Osteoblast (primary cell): ENCODE results near the gene MTR. TPM values are rescaled to one million over a fixed set of nuclear protein-coding genes. Genes with fewer than 3 reads are reported as not detected.
"Not testable (repeated sequence)": the region's sequence is repeated elsewhere in the genome, so short reads cannot be mapped to it uniquely, and the experiment has no call there.

Source experiments
- DNase-seq: peaks from one replicate; pipeline ENCODE4 v3.0.0; 2011; ENCODE audit warnings: low spot score, mixed read lengths; ENCODE audit not compliant: insufficient read length; ENCODE audit errors: missing footprints
- H2AFZ ChIP-seq: 2 replicates; pipeline ENCODE4 v1.6.0; 2011; ENCODE audit warnings: mild to moderate bottlenecking, low read length
- H3K27ac ChIP-seq: 2 replicates; pipeline ENCODE4 v1.5.1; 2011; ENCODE audit warnings: mild to moderate bottlenecking, low read depth, low read length, moderate library complexity
- H3K27me3 ChIP-seq: 2 replicates; pipeline ENCODE4 v1.6.0; 2012; ENCODE audit warnings: mild to moderate bottlenecking, control low read depth, inconsistent platforms, low read length, moderate library complexity; ENCODE audit not compliant: insufficient read depth
- H3K36me3 ChIP-seq: 2 replicates; pipeline ENCODE4 v1.5.1; 2011; ENCODE audit warnings: mild to moderate bottlenecking, low read length, control low read depth, moderate library complexity; ENCODE audit not compliant: insufficient read depth
- H3K4me1 ChIP-seq: 2 replicates; pipeline ENCODE4 v1.5.1; 2011; ENCODE audit warnings: mild to moderate bottlenecking, low read length, control low read depth, moderate library complexity; ENCODE audit not compliant: insufficient read depth
- H3K4me2 ChIP-seq: 2 replicates; pipeline ENCODE4 v1.6.0; 2011; ENCODE audit warnings: mild to moderate bottlenecking, low read length; ENCODE audit not compliant: insufficient read depth
- H3K4me3 ChIP-seq: fragments of 200-600 bp; sonication (generic); 3 replicates; pipeline ENCODE4 v1.5.1; 2012; ENCODE audit warnings: mild to moderate bottlenecking, low read length, inconsistent platforms; ENCODE audit not compliant: insufficient read depth
- H3K79me2 ChIP-seq: 2 replicates; pipeline ENCODE4 v1.6.0; 2012; ENCODE audit warnings: mild to moderate bottlenecking, low read length, control low read depth, inconsistent platforms; ENCODE audit not compliant: insufficient read depth
- H3K9me3 ChIP-seq: 2 replicates; pipeline ENCODE4 v1.5.1; 2011; ENCODE audit warnings: low read depth, low read length, control low read depth
- H4K20me1 ChIP-seq: 2 replicates; pipeline ENCODE4 v1.6.0; 2012; ENCODE audit warnings: mild to moderate bottlenecking, low read length, control low read depth; ENCODE audit not compliant: insufficient read depth
- CTCF ChIP-seq: IDR thresholded peaks from 2 replicates; pipeline ENCODE4 v1.5.1; 2011; ENCODE audit warnings: mild to moderate bottlenecking, low read depth, low read length, moderate library complexity; ENCODE audit errors: extremely low read depth
- total RNA-seq: library from RNA; depleted of rRNA; stranded (reverse); fragments of >200 nt; gene quantifications from 2 replicates; pipeline ENCODE4 v1.2.3, GENCODE V29; 2012

MTR gene
- total RNA-seq, 1 donor, result 30.0 TPM

GRCh38 chr1:236896716-236897115 is 101.6 kb downstream of the MTR start:
- Histone ChIP-seq H3K36me3 (peaks cover 48% of the 10 kb centered on the region), H4K20me1 (peaks cover 3% of the 10 kb centered on the region), H2AFZ (no peak overlapping the region), H3K9me3 (no peaks in the 10 kb centered on the region), H3K4me3 (no peak overlapping the region), H3K79me2 (no peaks in the 10 kb centered on the region), H3K4me2 (no peak overlapping the region), H3K4me1 (no peaks in the 10 kb centered on the region), H3K27ac (no peak overlapping the region), H3K27me3 (no peaks in the 10 kb centered on the region)
- no peak for DNase-seq
- no peak for TF ChIP-seq CTCF

- H3K27ac ChIP-seq, result no peak overlapping the region
Observed at GRCh38 chr1:236904892-236905741, 110.0 kb downstream of the MTR start.

GRCh38 chr1:236907205-236907604 is 112.1 kb downstream of the MTR start:
- H3K79me2 ChIP-seq, result no peaks in the 10 kb centered on the region
- H3K4me1 ChIP-seq, result peaks cover 8% of the 10 kb centered on the region
- peaks cover 9% of the 10 kb centered on the region for H3K27me3 ChIP-seq
- no peak overlapping the region for H3K27ac ChIP-seq
- TF ChIP-seq CTCF, result no peak
- H4K20me1 ChIP-seq, result no peaks in the 10 kb centered on the region
- no peak overlapping the region for H3K4me3 ChIP-seq
- H3K36me3 ChIP-seq, result no peaks in the 10 kb centered on the region
- H3K4me2 ChIP-seq, result no peak overlapping the region
- no peaks in the 10 kb centered on the region for H3K9me3 ChIP-seq
- H2AFZ ChIP-seq, result no peak overlapping the region
- DNase-seq, result no peak

More at GRCh38 chr1:236904892-236905741, 110.0 kb downstream of the MTR start:
- Histone ChIP-seq H3K4me3 (no peak overlapping the region), H3K9me3 (no peaks in the 10 kb centered on the region), H3K4me1 (peaks cover 8% of the 10 kb centered on the region), H4K20me1 (no peaks in the 10 kb centered on the region), H3K27me3 (peaks cover 9% of the 10 kb centered on the region), H3K79me2 (no peaks in the 10 kb centered on the region), H3K36me3 (no peaks in the 10 kb centered on the region), H2AFZ (no peak overlapping the region), H3K4me2 (no peak overlapping the region)
- no peak for TF ChIP-seq CTCF
- peak; percentile 87 for DNase-seq

- Histone ChIP-seq H3K4me2 (no peak overlapping the region), H3K27ac (no peak overlapping the region), H2AFZ (no peak overlapping the region), H3K9me3 (no peaks in the 10 kb centered on the region), H3K27me3 (peaks cover 9% of the 10 kb centered on the region), H3K4me3 (no peak overlapping the region), H3K79me2 (no peaks in the 10 kb centered on the region), H3K36me3 (no peaks in the 10 kb centered on the region), H3K4me1 (peaks cover 16% of the 10 kb centered on the region), H4K20me1 (no peaks in the 10 kb centered on the region)
- DNase-seq, result no peak
- no peak for TF ChIP-seq CTCF
Observed at GRCh38 chr1:236908669-236909068, 113.6 kb downstream of the MTR start.

- not testable (repeated sequence) for H3K27ac ChIP-seq, H3K4me2 ChIP-seq, H3K27me3 ChIP-seq, H3K4me1 ChIP-seq, H4K20me1 ChIP-seq, H3K9me3 ChIP-seq, H3K79me2 ChIP-seq, H3K36me3 ChIP-seq, H3K4me3 ChIP-seq, H2AFZ ChIP-seq, DNase-seq
Observed at GRCh38 chr1:236911047-236911446, 116.0 kb downstream of the MTR start.
